A673 (cell line): Measurements from ENCODE around the gene TPSD1. TPM values are rescaled to one million over a fixed set of nuclear protein-coding genes. Genes with fewer than 3 reads are reported as not detected.
"Not testable (repeated sequence)": the region's sequence is repeated elsewhere in the genome, so short reads cannot be mapped to it uniquely, and the experiment has no call there.

ENCODE experiments used
- Bru-seq: library from RNA; stranded (reverse); fragments of 400-500 nt; gene quantifications from one replicate; lab custom pipeline; 2021; lab: Mats Ljungman, UMichigan
- BruChase-seq, 2 experiments: library from RNA; stranded (reverse); fragments of 400-500 nt; gene quantifications; one replicate each; lab custom pipeline; 2021; lab: Mats Ljungman, UMichigan
- BruUV-seq: library from RNA; stranded (reverse); fragments of 400-500 nt; replicated peaks from 2 replicates; lab custom pipeline; 2021; lab: Mats Ljungman, UMichigan
- CTCF ChIA-PET: fragments of 300-600 bp; sonication (Branson Sonifier 250); formaldehyde crosslinking; loops from one replicate; lab custom pipeline; 2022; ENCODE audit warnings: antibody characterized with exemption; lab: Charles Lee
- POLR2A ChIA-PET: fragments of 300-600 bp; sonication (Branson Sonifier 250); formaldehyde crosslinking; loops from one replicate; lab custom pipeline; 2022; ENCODE audit warnings: antibody characterized with exemption; ENCODE audit not compliant: low non-redundant PET; lab: Charles Lee
- DNase-seq: peaks from one replicate; pipeline ENCODE4 v3.0.0-alpha.2; 2015; ENCODE audit warnings: low spot score
- H3K27ac ChIP-seq: fragments of 200-600 bp; sonication (generic); 2 replicates; pipeline ENCODE4 v1.5.1; 2016; ENCODE audit warnings: mixed run types, low read depth, mild to moderate bottlenecking, mixed read lengths, antibody characterized with exemption, low read length; ENCODE audit not compliant: poor library complexity, severe bottlenecking
- H3K27me3 ChIP-seq: fragments of 200-600 bp; sonication (generic); replicated peaks from 2 replicates; pipeline ENCODE4 v1.6.1; 2017; ENCODE audit warnings: mixed run types, low read depth, mild to moderate bottlenecking, mixed read lengths, antibody characterized with exemption, low read length; ENCODE audit not compliant: insufficient read depth, poor library complexity
- H3K36me3 ChIP-seq: fragments of 200-600 bp; sonication (generic); 2 replicates; pipeline ENCODE4 v1.6.1; 2016; ENCODE audit warnings: mixed run types, mild to moderate bottlenecking, mixed read lengths, antibody characterized with exemption, low read length; ENCODE audit not compliant: insufficient read depth, poor library complexity, severe bottlenecking
- H3K4me1 ChIP-seq: fragments of 200-600 bp; sonication (generic); 2 replicates; pipeline ENCODE4 v1.6.1; 2017; ENCODE audit warnings: mixed run types, mild to moderate bottlenecking, mixed read lengths, antibody characterized with exemption, low read length; ENCODE audit not compliant: insufficient read depth, poor library complexity, severe bottlenecking
- H3K4me3 ChIP-seq: fragments of 200-600 bp; sonication (generic); 2 replicates; pipeline ENCODE4 v1.5.1; 2016; ENCODE audit warnings: low read depth, mixed run types, mild to moderate bottlenecking, mixed read lengths, low read length; ENCODE audit not compliant: poor library complexity, severe bottlenecking
- H3K9me3 ChIP-seq: fragments of 200-600 bp; sonication (generic); 2 replicates; pipeline ENCODE4 v1.6.1; 2016; ENCODE audit warnings: mixed run types, low read depth, mild to moderate bottlenecking, mixed read lengths, antibody characterized with exemption, low read length; ENCODE audit not compliant: poor library complexity, severe bottlenecking
- EZH2 ChIP-seq: fragments of 200-600 bp; sonication (generic); IDR thresholded peaks from 2 replicates; pipeline ENCODE4 v1.6.1; 2017; ENCODE audit warnings: borderline replicate concordance, low read depth, mild to moderate bottlenecking, mixed read lengths, antibody characterized with exemption, low read length; ENCODE audit not compliant: poor library complexity, severe bottlenecking
- intact Hi-C: fragments of 100-400 bp; cut with micrococcal nuclease; formaldehyde crosslinking; loops from one replicate; pipeline ENCODE4 v1.10.0; 2022; ENCODE audit not compliant: unreplicated experiment
- long read RNA-seq: library from polyadenylated mRNA; stranded (forward); transcript quantifications from one replicate; pipeline ENCODE4 v2.0.0, GENCODE V29; 2022
- total RNA-seq: library from RNA; stranded (reverse); gene quantifications from 2 replicates; pipeline ENCODE4 v1.2.3, GENCODE V29; 2021
- TF ChIP-seq, protein P1 (sequence below): fragments of 300-800, 200-600 bp; sonication (generic); conservative IDR thresholded peaks from 2 replicates; pipeline ENCODE4 v1.5.1; 2017; ENCODE audit warnings: low read depth, mild to moderate bottlenecking, antibody characterized with exemption, low read length, moderate library complexity, mixed read lengths

The TPSD1 gene
- 1.7 and 2.3 TPM in 2 replicates for total RNA-seq
- percentile 24 among the genes with signal in this experiment for Bru-seq, nascent RNA
- percentile 12 among the genes with signal in this experiment for BruChase-seq, experiment 1, labeled RNA remaining after a 2-hour chase
- percentile 38 among the genes with signal in this experiment for BruChase-seq, experiment 2, labeled RNA remaining after a 6-hour chase
- long read RNA-seq: 0 reads

DNA sequence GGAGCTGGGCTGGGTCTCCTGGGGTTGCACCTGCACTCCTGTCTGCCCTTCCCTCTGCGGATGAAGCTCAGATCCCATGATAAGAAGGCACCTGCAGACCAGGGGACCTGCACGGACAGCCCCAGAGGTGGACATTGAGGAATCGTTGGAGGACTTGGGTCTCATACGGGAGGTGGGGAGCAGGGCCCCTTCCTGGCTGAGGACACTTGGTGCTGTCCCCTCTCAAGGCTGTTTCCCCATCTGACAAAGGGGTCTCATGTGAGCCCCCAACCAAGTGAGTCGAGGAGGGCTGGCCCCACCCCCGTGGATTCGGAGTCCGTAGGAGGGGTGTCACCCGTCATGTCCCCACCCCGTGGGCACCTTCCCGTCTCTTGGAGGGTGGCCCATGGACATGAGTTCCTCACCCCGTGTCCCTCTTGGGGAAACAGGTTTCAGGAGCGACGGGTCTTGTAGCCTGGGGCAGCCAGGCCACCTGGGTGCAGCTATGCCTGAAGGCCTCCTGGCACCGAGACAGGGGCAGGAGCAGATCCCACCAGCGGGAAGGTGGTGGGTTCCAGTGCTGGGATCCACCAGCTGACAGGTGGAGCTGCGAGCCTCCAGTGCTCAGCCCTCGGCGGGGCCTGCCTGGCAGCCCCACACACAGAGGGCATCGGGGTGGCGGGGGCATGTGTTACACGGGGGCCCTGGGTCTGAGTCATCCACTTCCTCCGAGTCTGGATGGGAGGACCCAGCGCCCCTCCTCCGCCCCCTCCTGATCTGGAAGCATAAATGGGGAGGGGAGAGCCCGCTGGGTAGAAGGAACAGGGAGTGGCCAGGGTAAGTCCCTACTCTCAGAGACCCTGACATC lies at the start of gene TPSD1:
Gene TPSD1 (plus strand): TSS at position 794 of the 847 bp plus-strand sequence. CDS start 212 bp downstream, outside the sequence.
- POLR2A ChIA-PET, H3K27me3 ChIP-seq, H3K9me3 ChIP-seq, DNase-seq, H3K36me3 ChIP-seq, H3K27ac ChIP-seq, BruUV-seq, H3K4me3 ChIP-seq, H3K4me1 ChIP-seq, intact Hi-C loops: not testable (repeated sequence)
- CTCF ChIA-PET: interaction anchor here (0.6 kb wide), 1 partner anchor 895 kb away, joined by 3 read pairs; no protein-coding TSS in a partner anchor

DNA sequence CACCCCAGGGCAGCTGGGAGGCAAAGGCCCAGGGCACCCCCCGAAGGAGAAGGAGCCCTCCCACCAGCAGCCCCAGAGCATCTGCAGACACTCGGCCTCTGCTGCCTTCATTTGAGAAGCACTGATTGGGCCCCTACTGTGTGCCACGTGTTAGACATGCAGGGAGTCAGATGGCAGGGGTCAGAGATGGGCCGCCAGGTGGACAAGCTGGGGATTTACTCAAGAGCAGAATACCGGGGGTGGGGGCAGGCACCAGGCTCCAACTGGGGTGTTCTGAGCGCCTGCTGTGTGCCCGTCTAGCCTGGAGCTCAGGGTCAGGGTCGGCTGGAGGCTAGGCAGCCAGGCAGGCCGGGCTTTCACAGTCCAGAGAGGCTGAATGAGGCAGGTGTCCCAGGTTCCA lies 49.5 kb upstream of the TPSD1 start:
- Histone ChIP-seq H3K27ac (no peak overlapping the region), H3K4me1 (no peaks in the 10 kb centered on the region), H3K36me3 (peaks cover 49% of the 10 kb centered on the region), H3K27me3 (no peaks in the 10 kb centered on the region), H3K9me3 (no peaks in the 10 kb centered on the region), H3K4me3 (no peak overlapping the region)
- intact Hi-C loops: no loop called here
- TF ChIP-seq, protein P1, sequence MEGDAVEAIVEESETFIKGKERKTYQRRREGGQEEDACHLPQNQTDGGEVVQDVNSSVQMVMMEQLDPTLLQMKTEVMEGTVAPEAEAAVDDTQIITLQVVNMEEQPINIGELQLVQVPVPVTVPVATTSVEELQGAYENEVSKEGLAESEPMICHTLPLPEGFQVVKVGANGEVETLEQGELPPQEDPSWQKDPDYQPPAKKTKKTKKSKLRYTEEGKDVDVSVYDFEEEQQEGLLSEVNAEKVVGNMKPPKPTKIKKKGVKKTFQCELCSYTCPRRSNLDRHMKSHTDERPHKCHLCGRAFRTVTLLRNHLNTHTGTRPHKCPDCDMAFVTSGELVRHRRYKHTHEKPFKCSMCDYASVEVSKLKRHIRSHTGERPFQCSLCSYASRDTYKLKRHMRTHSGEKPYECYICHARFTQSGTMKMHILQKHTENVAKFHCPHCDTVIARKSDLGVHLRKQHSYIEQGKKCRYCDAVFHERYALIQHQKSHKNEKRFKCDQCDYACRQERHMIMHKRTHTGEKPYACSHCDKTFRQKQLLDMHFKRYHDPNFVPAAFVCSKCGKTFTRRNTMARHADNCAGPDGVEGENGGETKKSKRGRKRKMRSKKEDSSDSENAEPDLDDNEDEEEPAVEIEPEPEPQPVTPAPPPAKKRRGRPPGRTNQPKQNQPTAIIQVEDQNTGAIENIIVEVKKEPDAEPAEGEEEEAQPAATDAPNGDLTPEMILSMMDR: no peak
- no peak for TF ChIP-seq EZH2
- no peak for DNase-seq
- ChIA-PET CTCF (no interaction called here), POLR2A (no interaction called here)
- no TSS peak for BruUV-seq

DNA sequence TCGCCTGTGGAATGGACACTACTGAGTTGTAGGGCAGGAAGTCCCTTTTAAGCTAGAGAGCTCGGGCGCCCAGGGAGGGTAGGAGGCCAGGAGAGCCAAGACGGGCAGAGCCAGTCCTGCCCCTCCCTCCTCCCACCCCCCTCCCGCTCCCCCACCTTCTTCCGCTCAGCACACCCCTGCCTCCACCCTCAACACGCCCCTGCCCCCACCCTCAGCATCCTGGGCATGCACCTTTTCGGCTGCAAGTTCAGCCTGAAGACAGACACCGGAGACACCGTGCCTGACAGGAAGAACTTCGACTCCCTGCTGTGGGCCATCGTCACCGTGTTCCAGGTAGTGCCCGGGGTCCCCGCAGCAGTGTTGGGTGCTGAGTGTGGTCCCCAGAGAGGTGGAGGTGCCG lies 49.1 kb upstream of the TPSD1 start:
- Histone ChIP-seq H3K36me3 (peaks cover 48% of the 10 kb centered on the region), H3K4me1 (no peaks in the 10 kb centered on the region), H3K4me3 (no peak overlapping the region), H3K27me3 (no peaks in the 10 kb centered on the region), H3K27ac (no peak overlapping the region), H3K9me3 (no peaks in the 10 kb centered on the region)
- no peak for DNase-seq
- ChIA-PET POLR2A (no interaction called here), CTCF (no interaction called here)
- TF ChIP-seq EZH2: no peak
- TF ChIP-seq, protein P1: no peak
- intact Hi-C loops: no loop called here
- no TSS peak for BruUV-seq
